ENCODE measurements around the gene CTXND2.

- TF ChIP-seq CTCF (IDR thresholded peaks at IDR 0.05; ENCODE audit: insufficient read depth, low read length, poor library complexity, severe bottlenecking) (no peak), EZH2phosphoT487 (conservative IDR thresholded peaks at IDR 0.05; ENCODE audit: low read length) (no peak)
Measured at GRCh38 chr1:150902751-150903150, 15.8 kb downstream of the CTXND2 start.

All from SU-DHL-6 (cell line).